ENCODE data around the gene CHRNA4.
"Not testable (repeated sequence)": the region's sequence is repeated elsewhere in the genome, so short reads cannot be mapped to it uniquely, and the experiment has no call there.

Gene CHRNA4

GRCh38 chr20:63343460-63344445 lies 17.4 kb downstream of the CHRNA4 start:
- no peak for DNase-seq (ENCODE audit: low read depth, low spot score)
- POLR2A ChIA-PET = no interaction called here
- TF ChIP-seq, protein P1, sequence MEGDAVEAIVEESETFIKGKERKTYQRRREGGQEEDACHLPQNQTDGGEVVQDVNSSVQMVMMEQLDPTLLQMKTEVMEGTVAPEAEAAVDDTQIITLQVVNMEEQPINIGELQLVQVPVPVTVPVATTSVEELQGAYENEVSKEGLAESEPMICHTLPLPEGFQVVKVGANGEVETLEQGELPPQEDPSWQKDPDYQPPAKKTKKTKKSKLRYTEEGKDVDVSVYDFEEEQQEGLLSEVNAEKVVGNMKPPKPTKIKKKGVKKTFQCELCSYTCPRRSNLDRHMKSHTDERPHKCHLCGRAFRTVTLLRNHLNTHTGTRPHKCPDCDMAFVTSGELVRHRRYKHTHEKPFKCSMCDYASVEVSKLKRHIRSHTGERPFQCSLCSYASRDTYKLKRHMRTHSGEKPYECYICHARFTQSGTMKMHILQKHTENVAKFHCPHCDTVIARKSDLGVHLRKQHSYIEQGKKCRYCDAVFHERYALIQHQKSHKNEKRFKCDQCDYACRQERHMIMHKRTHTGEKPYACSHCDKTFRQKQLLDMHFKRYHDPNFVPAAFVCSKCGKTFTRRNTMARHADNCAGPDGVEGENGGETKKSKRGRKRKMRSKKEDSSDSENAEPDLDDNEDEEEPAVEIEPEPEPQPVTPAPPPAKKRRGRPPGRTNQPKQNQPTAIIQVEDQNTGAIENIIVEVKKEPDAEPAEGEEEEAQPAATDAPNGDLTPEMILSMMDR (IDR thresholded peaks at IDR 0.05; ENCODE audit: insufficient read depth, low read length, missing control alignments) = no peak
- CTCF ChIA-PET = no interaction called here
- H3K4me3 ChIP-seq (ENCODE audit: low read depth, low read length) = no peak overlapping the region

DNA sequence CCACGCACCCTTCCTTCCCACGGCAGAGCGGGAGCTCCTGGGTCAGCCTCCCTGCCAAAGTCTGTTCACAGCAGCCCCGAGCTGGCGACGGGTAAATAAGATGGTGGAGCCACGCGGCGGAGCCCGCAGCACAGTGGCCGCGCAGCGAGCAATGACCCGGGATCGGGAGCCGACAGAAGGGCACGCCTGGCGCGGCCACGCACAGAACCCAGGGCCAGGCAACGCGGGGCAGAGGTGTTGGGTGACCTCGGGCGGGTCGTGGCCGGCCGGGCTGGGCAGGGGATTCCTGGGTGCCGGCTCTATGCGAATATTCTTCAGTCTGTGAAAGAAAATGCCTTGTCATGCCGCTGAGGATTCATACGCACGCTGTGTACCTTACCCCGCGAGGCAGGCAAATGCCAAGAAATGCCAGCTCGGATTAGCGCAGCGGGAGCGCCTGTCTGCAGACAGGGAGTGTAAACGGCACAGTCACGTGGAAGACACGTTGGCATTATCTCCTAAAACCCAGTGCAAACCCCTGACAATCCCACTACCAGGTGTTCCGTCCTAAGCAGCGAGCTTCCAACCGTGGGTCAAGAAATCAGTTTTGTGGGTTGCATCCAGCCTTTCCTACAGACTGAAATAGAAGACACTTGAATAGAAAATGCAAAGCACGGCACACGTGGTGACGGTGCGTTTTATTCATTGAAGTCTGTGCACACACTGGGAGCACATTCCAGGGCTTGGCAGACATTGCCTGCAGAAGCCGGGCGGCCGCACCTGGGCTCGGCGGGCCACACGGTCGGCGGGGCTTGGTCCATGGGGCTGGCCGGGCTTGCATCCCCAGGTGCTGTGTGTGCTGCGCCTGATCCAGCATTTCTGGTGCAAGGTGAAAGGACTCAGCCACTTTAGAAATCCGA lies 18.3 kb downstream of the CHRNA4 start:
- ChIA-PET CTCF (no interaction called here), POLR2A (no interaction called here)
- no peak overlapping the region for H3K4me3 ChIP-seq (ENCODE audit: low read depth, low read length)
- TF ChIP-seq, protein P1 (IDR thresholded peaks at IDR 0.05; ENCODE audit: insufficient read depth, low read length, missing control alignments) = no peak
- DNase-seq (ENCODE audit: low read depth, low spot score) = no peak

- DNase-seq (ENCODE audit: low read depth, low spot score); H3K4me3 ChIP-seq (ENCODE audit: low read depth, low read length); POLR2A ChIA-PET; CTCF ChIA-PET: not testable (repeated sequence)
Observed at GRCh38 chr20:63340158-63340688, 20.9 kb downstream of the CHRNA4 start.

GRCh38 chr20:63339154-63340094 lies 21.7 kb downstream of the CHRNA4 start:
- DNase-seq (ENCODE audit: low read depth, low spot score); CTCF ChIA-PET; H3K4me3 ChIP-seq (ENCODE audit: low read depth, low read length); POLR2A ChIA-PET: not testable (repeated sequence)

DNA sequence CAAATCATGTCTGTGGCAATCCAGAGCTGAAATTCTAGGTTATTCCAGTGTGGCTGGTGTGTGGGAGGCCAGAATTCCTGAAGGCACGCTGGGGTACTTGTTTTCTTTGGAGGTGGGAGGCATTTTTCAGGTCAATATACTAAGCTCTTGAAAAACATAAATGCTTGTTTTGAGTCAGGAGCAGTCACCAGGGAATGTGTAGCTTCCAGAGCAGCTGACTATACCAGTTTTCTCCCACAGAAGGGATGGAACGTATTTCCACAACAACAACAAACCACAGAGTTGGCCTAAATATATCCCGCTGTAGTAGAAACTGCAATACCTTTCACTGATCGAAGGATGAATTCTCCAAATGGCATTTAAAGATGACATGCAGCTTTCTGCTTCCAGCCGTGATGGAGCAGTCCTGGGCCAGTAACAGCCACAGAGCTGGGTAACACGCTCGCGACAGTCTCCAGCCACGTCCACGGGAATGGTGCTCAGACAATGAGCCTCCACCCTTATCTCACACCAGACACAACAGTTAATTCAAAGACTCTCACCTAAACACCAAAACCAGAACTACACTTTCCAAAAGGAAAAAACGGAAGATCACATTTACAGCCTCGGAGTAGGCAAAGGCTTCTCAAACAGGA lies 23.2 kb downstream of the CHRNA4 start:
- ChIA-PET POLR2A (no interaction called here), CTCF (interaction anchor here (1.4 kb wide), 1 partner anchor 114 kb away, joined by 5 read pairs; no protein-coding TSS in a partner anchor)
- peak; percentile 23 for DNase-seq (ENCODE audit: low read depth, low spot score)
- no peak overlapping the region for H3K4me3 ChIP-seq (ENCODE audit: low read depth, low read length)
- TF ChIP-seq, protein P1 (IDR thresholded peaks at IDR 0.05; ENCODE audit: insufficient read depth, low read length, missing control alignments) = no peak

GRCh38 chr20:63336232-63336752 lies 24.9 kb downstream of the CHRNA4 start:
- no peak overlapping the region for H3K4me3 ChIP-seq (ENCODE audit: low read depth, low read length)
- POLR2A ChIA-PET = no interaction called here
- DNase-seq (ENCODE audit: low read depth, low spot score) = no peak
- CTCF ChIA-PET = no interaction called here
- TF ChIP-seq, protein P1 (IDR thresholded peaks at IDR 0.05; ENCODE audit: insufficient read depth, low read length, missing control alignments) = no peak

Data from AG04449 (cell line).